PC-9 (cell line): ENCODE data around the gene MOSPD3.

ENCODE experiments used
- EZH2 ChIP-seq: fragments of 200-600 bp; sonication (generic); IDR thresholded peaks from 2 replicates; pipeline ENCODE4 v1.8.0; 2017; ENCODE audit warnings: antibody characterized with exemption, low read depth
- TF ChIP-seq, protein P1 (sequence below): fragments of 200-600 bp; sonication (generic); conservative IDR thresholded peaks from 2 replicates; pipeline ENCODE4 v1.6.1; 2017; ENCODE audit warnings: mixed run types, antibody characterized with exemption, mild to moderate bottlenecking, moderate library complexity

- TF ChIP-seq, protein P1, sequence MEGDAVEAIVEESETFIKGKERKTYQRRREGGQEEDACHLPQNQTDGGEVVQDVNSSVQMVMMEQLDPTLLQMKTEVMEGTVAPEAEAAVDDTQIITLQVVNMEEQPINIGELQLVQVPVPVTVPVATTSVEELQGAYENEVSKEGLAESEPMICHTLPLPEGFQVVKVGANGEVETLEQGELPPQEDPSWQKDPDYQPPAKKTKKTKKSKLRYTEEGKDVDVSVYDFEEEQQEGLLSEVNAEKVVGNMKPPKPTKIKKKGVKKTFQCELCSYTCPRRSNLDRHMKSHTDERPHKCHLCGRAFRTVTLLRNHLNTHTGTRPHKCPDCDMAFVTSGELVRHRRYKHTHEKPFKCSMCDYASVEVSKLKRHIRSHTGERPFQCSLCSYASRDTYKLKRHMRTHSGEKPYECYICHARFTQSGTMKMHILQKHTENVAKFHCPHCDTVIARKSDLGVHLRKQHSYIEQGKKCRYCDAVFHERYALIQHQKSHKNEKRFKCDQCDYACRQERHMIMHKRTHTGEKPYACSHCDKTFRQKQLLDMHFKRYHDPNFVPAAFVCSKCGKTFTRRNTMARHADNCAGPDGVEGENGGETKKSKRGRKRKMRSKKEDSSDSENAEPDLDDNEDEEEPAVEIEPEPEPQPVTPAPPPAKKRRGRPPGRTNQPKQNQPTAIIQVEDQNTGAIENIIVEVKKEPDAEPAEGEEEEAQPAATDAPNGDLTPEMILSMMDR = peak; percentile 72; the same call in 1 of the 2 replicates
- TF ChIP-seq EZH2 = no peak
These were observed 8.0 kb upstream of the MOSPD3 start for GRCh38 chr7:100604028-100604975.
